Activated CD4-positive, alpha-beta T cell treated with anti-CD3 and anti-CD28 coated beads, Interleukin-2, amount 50 U/mL, for 4 hours (primary cell): ENCODE results near the gene EBLN2.
"Not testable (repeated sequence)": the region's sequence is repeated elsewhere in the genome, so short reads cannot be mapped to it uniquely, and the experiment has no call there.

Experiments used
- DNase-seq, 2 experiments: peaks; one replicate each; pipeline ENCODE4 v3.0.0-alpha.2; 2020

EBLN2 gene

DNA sequence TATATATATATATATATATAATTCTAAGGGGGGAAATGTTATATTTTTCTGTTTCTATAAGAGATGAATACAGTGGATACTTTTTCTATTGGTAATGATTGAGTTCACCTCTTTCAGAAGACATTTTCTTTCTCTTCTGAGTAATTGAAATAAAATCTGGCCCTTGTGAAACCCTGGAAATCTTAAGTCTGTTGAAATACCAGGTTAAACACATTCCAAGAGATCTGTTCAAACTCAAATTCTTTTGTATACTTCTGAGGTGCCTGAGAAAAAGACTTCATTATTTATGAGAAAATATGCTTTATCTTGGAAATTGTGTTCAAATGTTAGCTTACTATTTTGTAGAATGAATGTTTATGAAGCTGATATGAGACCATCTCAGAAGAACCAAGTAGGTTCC is 4.8 kb downstream of the EBLN2 start:
- DNase-seq = not testable (repeated sequence)

DNA sequence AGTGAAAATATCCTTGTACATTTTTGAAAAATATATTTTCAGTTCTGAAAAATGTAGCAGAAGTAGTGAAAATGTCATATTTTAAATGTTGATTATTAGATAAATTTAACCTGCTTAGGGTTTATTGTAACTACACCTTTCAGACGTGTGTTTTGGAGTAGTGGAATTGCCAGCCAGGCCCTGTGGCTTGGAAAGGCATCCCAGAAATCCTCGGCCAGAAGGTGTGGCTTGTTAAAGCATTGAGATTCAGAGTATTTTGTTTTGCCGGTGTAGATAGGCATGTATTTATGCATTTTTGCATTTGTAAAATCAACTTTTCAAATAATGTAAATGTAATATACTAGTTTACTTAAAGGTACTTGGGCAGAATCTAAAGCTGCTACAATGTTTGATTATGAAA is 7.0 kb downstream of the EBLN2 start:
- no peak for DNase-seq

DNA sequence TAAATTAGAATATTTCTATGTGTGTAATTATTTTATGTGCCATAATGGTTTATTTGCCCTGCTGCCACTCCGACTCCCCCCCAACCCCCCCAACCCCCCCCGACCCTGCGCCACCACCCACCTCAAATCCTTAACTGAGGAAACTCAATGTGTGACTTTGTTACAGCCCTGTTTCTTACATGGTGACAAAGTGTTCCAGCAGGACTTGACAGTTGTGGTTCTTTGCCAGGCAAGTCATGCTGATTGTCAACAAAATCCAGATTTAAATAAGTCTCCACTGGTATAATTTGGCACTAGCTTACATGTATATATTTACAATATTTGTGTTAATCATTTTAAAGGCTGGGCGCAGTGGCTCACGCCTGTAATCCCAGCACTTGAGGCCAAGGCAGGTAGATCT is 7.7 kb downstream of the EBLN2 start:
- no peak for DNase-seq

DNA sequence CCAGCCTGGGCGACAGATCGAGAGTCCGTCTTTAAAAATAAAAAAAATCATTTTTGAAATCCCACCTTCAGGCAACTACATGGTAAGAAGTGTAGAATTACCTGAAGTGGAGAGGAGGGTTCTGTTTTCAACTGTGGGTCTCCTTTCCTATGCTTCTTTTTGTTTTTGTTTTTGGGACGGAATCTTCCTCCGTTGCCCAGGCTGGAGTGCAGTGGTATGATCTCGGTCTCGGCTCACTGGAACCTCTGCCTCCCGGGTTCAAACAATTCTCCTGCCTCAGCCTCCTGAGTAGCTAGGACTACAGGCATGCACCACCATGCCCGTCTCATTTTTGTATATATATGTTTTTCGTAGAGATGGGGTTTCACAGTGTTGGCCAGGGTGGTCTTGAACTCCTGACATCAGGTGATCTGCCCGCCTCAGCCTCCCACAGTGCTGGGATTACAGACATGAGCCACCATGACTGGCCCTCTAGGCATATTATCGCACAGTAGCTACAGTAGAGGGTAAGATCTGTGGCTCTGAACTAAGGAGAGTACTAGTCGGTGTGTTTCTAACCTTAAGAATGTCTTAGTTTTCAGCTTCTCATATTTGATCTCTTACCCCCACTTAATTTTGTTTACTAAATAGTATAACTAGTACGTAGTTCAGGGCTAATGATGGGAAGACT is 8.5 kb downstream of the EBLN2 start:
- no peak for DNase-seq

DNA sequence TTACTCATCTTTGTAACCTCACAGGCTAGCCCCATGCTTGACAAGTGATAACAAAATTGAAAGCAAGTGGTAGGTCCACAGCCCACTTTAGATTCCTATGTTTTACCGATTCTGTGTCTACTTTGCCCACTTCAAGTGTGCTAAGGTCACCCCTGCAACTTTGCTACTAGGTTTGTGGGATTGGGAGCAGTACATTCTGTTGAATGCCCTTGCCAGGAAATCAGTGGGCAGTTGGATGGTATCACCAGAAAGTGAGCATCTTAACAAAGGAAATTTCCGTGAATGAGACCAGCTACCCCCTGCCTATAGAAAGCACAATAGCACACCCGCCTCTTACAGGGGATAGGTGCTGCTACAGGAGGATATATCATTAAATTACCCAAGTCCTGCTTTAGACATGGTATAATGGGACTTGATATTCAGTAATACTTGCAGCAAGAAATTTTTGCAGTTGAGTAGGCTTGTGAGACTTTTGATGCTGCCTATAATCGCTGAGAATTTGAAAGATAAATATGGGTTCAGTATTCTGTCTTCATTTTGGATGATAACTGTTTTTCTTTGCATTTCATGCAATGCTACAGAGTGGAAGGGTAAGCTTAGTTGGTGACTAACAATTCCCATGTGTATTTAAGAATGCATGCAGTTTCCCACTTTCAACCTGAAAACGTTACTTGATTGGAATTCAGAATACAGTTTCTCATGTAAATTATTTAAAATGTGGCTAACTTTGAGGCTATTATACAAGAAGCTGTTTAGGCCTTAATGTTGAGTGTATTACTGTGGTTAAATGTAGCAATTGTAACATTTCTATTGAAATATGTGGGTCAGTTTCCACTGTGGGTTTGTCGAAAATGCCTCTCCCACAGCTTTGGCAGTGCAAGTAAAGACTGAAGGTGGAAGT is 9.5 kb downstream of the EBLN2 start:
- DNase-seq = no peak

DNA sequence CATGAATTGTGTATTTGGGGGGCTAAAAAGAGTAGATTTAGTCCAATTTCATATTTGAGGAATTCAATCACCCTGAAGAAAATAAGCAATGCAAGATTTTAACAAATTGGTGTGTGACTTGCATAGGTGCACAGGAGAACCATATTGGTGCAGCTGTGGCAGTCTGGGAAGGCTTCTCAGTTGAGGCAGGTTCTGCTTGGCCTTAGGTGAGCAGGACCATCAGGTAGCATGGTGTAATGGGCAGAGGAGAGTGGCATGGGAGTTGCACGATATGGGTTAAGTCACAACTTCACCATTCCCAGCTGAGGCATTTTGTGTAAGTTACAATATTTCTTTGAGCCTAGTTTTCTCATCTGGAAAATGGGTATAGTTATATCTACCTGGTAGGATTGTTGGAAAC is 10.5 kb downstream of the EBLN2 start:
- no peak for DNase-seq

DNA sequence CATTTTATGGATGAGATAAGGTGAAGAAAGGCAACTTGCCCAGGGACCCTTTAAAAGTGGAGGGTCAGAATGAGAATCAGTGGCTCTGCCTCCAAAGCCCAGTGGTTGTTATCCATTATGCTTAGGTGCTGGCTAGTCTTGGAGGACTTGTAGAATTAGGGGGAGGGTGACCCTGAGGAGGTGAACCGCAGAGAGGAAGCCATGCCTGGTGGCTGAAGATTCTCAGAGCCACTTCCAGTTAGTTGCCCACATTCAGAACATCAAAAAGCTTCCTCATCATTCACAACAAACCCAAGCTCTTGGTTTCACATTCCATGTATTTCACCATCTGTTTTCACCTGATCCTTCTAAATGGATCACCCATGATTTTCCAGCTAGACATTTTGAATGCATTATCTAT is 11.2 kb downstream of the EBLN2 start:
- DNase-seq = no peak

DNA sequence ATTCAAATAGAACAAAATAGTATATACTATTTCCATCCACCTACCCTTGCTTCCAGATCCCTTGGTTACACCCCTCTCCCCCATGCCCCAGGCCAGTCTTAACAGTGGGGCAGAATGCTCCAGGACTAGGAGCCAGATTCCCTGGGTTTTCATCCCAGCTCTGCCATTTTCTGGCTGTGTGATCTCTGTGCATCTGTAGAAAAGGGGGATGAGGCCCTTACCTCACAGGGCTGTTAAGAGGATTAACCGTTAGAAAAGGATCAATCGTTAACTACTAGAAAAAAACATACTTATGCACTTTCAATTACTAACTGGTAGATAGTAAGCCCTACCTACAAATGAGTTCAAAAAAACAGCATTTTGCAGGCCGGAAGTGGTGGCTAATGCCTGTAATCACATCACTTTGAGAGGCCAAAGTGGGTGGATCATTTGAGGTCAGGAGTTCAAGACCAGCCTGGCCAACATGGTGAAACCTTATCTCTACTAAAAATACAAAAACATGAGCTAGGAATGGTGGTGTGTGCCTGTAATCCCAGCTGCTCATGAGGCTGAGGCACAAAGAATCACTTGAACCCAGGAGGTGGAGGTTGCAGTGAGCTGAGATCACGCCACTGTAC is 11.7 kb downstream of the EBLN2 start:
- DNase-seq = no peak

DNA sequence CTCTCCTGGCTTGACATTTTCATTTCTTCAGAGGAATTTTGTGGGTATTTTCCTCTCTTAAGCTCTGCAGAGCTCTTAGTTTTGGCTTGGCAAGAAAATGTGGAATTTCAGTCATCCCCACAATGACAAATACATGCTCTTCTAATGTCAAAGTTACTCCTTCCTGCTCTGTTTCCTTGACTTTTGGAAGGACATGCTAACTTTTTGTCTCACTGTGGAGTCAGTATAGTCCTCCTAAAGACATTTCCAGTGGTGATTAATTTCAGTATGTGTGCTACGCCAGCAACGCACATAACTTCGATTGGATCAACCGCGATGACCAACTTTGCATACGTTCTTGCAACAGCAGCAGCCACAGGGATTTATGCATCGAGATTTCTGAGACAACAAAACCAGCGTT is 13.3 kb downstream of the EBLN2 start:
- DNase-seq = no peak

DNA sequence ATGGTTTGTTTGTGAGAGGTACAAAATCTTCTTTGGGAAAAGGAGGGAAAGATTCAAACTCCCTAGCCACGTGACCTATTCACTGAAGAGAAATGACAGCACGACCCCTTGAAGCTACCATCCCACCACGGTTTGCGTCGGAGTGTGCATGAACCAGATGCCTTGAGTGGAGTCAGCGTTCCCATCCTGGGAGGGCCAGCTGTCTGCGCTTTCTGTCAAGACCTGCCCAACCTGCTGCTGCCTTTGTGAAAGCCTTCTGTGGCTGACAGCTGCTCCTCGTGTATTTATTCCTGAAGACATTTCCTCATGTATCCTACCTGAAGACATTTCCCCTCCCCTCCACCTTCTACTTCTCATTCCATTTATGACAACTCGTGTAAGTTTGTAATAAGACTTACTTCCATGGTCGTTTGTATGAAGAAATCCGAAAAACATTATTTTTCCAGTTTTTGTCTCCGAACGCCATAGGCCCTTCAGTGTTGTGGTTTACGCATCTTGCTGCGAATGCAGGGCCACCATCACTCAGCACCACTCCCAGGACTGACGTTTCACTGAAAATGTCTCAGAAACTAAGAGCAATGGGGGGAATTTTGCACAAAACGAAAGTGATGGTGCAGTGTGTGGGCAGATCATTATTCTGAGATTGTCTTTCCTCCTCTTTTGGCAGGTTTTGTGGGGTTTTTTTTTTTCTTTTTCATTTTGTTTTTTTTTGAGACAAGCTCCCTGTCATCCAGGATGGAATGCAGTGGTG is 18.9 kb downstream of the EBLN2 start:
- DNase-seq = no peak

DNA sequence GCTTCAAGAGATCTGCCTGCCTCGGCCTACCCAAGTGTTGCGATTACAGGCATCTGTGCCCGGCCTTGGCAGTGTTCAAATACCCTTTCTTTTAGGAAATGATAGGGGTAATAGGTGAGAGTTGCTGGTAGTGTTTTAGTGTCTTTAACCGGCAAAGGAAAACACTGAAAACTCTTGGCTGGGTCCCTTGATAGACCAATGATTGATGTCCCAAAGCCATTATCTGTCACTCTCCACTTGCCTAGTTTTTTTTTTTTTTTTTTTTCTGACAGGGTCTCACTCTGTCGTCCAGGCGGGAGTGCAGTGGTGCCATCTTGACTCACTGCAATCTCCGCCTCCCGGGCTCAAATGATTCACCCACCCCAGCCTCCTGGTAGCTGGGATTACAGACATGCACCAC is 19.7 kb downstream of the EBLN2 start:
- no peak for DNase-seq

DNA sequence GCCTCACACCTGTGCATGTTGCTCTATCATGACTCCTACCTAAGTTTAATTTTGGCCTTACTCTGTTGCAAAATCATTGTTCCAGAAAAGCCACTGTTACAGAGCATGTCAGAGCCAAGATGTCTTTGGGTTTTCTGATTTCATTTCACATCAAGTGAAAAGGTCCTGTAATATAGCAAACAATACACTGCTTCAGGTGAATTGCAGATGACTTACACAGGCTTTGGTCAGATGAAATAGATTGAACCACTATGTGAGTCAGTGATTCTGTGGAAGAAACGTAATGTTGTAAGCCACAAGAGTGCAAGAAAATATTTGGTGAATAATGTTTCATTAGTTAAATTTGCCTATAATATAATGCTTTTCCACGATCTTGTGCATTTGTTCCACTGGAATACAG is 22.7 kb downstream of the EBLN2 start:
- DNase-seq = no peak

DNA sequence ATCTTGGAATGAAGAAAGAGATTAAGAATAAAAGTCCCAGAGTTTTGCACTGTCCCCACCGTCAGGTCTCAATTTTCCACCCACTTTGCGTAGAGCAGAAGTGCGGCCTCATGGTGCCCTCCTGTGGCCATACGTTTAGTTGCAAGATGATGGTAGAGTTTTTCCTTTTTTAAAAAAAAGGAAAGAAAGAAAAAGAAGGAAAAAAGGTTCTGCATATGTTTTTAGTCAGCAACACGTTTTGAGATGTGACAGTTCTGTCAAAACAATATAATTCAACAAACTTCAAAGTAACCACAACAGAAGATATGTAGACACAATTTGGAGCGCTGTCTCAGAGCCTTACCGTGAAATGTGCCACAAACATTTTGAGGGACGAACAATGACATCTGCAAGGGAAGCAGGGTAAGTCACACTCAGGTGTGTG is 24.6 kb downstream of the EBLN2 start:
- DNase-seq = peak; percentile 42 to 48

DNA sequence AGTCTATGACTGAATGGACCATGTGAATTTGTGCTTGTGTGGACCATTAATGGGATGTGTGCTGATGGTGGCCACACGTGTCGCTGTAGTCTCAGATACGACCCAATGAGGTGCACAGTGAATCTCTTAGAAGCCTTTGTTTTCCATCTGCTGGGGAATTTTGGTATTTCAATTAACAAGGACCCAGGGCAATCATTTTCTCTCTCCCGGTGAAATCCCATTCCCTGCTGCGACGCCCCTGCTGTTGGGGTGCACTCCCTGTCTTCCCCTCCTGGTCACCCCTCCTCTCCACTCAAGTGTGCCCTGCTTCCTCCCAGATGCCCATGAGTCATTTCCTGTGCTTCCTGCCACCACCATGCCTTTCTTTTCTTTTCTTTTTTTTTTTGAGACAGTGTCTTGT is 32.7 kb downstream of the EBLN2 start:
- DNase-seq = no peak

DNA sequence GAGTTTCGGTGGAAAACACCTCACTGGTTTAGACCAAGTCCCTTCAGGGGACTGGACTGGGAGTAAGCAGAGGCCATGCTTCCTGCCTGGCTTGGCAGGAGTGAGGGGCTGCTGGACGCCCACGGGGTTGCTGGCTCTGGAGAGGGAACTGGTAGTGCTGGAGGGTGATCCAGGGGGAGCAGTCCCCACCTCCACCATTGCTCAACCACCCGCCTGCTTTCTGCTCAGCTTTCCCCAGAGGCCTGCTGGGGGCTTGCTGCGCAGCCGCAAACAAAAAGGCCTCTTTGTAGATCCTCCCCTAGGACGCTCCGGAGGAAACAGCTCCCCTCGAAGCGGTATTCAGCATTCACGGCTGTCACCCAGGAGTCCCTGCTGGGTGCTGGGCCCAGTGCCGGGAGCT is 33.5 kb downstream of the EBLN2 start:
- no peak for DNase-seq

DNA sequence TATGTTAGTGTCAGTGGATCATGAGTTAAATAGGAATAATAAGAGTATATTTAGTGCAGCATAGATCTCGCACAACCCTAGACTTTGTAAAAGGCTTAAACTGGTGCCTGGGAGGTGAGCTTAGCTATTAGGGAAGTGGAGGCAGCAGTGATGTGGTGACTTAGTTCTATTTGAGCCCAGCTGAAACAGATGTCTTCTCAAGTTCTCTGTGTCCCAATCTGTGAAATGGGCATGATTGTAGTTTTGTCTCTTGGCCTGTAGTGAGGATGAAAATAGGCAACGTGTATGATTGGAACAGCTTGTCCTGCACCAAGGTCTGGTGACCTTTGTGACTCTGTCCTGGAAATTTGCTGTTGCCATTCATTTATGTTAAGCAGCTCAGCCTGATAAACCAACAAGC is 34.7 kb downstream of the EBLN2 start:
- DNase-seq = no peak

DNA sequence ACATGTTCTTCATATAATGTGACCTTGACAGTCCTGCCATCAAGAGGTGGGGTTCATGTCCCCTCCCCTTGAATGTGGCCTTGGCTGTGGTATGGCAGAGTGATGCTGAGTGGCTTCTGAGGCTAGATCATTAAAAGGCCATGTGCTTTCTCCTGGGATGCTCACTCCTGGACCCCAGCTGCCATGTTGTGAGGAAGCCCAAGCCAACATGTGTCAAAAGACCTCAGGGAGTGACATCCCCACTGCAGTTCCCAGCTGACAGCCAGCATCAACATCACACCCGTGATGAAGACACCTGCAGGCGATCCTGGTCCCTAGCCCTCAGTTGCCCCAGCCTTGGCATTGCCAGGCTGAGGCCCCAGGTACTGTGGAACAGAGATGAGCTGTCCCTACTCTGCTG is 36.6 kb downstream of the EBLN2 start:
- DNase-seq = no peak

DNA sequence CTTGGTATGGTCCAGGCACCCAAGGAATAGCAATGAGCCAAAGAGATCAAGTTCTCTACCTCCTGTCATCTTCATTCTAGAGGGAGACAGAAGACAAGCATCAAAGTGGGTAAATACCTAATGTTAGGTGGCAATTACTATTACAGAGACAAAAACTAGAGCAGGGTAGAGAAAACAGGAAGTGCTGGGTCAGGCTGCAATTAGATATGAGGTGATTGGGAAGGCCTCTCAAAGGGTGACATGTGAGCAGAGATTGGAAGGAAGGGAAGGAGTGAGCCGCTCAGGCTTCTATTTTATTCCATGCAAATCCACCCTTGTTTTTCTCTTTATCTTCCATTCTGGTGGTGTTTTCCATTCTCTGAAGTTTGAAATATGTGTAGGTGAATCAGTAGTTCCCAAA is 37.4 kb downstream of the EBLN2 start:
- no peak for DNase-seq

DNA sequence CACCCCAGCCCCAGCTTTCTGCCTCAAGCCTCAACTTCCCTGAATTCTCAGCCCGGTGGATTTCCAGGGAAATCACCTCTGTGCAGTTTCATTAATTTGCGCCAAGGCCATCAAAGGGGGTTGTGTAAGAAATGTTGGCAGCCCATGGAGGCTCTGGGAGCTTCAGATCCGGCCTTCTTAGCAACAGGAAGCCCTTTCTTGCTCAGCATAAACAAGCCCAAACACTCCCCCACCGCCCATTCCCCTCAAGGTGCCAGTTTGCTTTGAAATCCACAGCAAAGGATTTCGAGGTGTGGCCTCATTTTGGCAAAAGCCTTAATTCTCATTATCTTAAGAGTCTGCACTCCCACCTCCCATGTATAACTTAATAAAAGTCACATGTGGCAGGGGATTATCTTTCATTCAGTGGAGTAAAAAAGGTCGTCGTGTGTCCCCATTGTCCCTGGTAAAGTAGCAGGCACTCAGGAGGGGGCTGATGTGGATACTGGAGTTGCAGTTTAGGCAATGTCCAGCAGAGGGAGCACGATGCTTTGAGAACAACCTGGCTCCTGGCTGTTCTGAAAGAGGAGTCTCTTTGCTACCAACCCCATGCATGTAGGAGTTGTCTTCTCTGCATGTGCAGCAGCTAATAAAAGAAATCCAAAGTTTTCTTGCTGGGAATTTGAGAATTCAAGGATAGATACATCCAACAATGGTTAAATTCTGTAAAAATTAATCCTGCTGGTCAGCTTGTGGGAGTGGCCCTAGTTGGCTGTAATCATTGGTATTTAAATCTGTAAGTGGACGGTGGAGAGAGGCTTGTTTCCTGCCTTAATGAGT is 39.5 kb downstream of the EBLN2 start:
- DNase-seq = peak; percentile 67 to 76

DNA sequence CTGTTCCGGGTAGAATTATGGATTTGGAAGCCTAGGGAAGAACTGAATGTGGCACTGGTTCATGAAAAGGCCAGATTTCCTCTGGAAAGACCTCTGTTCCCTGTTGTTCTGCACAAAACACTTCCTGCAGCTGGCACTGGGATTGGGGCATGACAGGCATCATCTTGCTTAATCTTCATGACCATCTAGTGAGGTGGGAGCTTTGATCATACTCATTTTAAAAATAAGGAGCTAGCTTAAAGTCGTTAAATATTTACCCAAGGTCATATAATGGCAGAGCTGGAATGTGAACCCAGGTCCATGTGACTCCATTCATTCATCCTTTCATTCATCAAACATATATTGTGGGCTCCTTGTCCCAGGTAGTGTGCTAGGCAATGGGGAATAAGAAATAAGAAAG is 40.4 kb downstream of the EBLN2 start:
- DNase-seq = no peak

DNA sequence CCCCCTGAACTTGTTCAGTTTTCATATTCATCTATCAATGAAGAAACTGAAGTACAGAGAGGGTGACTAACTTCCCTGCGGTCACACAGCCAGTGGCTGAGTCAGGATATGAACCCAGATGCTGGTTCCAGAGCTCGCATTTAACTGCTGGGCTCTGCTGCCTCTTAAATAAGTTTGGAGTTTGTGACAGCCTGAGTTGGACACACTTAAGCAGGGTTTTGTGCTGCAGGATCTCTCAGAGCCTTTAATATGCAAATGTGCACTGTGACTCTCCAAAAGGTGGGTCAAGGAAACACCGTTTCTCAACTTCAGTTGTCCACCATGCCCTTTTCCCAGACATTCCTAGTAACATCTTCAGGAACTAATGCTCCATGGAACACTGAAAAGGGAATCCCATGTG is 45.8 kb downstream of the EBLN2 start:
- DNase-seq = no peak

DNA sequence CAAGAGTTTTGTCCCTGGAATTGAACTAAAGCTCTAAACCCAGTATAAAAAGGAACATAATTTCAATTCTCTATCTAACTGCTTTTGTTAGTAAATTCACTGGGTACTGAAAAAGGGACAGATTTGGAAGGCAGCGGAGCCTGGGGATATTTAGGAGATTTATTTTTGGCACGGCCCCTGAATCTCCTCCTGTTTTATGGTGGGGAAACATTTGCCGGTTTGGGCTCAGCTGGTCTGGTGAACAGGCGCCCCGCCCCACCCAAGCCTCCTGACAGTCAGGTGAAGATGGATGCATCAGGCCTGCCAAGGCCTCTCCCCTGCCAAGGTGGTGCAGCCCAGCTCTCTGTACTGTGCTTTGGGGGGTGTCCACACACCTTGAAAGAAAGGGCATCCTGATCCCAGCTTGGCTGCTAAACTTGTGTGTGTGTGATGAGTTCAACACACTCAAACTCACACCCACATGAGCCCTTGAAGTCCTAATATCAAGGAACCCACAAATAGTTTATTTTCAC is 46.3 kb downstream of the EBLN2 start:
- no peak for DNase-seq
